GM21447 (cell line): ENCODE data around the gene POC1B.

Experiments used
- ATAC-seq: cut with Tn5 transposase; IDR thresholded peaks from one replicate; pipeline ENCODE4 v1.9.1; 2021; ENCODE audit not compliant: unreplicated experiment

The POC1B gene

GRCh38 chr12:89539426-89540223 is 13.8 kb upstream of the POC1B start:
- no peak for ATAC-seq

- no peak for ATAC-seq
These were observed 13.1 kb upstream of the POC1B start for GRCh38 chr12:89538897-89539296.

GRCh38 chr12:89537389-89537788 is 11.5 kb upstream of the POC1B start:
- ATAC-seq = no peak

- ATAC-seq = no peak
These were observed 3.9 kb upstream of the POC1B start for GRCh38 chr12:89529738-89530137.

- no peak for ATAC-seq
These were observed 2.6 kb upstream of the POC1B start for GRCh38 chr12:89528434-89528833.

- peak; percentile 31 for ATAC-seq
These were observed 483 bp downstream of the POC1B start for GRCh38 chr12:89525305-89525823.

- ATAC-seq = peak; percentile 74
These were observed 1.1 kb downstream of the POC1B start, which contains the start of gene GALNT4 for GRCh38 chr12:89524541-89525304. Gene GALNT4 (minus strand): TSS chr12:89524796. CDS start chr12:89524549, 247 bp downstream.

GRCh38 chr12:89523843-89524540 is 1.9 kb downstream of the POC1B start:
- no peak for ATAC-seq

- no peak for ATAC-seq
These were observed 2.5 kb downstream of the POC1B start for GRCh38 chr12:89523393-89523792.

GRCh38 chr12:89521364-89522223 is 4.3 kb downstream of the POC1B start:
- no peak for ATAC-seq

GRCh38 chr12:89517720-89518119 is 8.1 kb downstream of the POC1B start:
- no peak for ATAC-seq

GRCh38 chr12:89516633-89517032 is 9.2 kb downstream of the POC1B start:
- ATAC-seq = no peak

GRCh38 chr12:89514751-89515150 is 11.1 kb downstream of the POC1B start:
- peak; percentile 92 for ATAC-seq

GRCh38 chr12:89513544-89513943 is 12.3 kb downstream of the POC1B start:
- no peak for ATAC-seq

GRCh38 chr12:89507015-89507824 is 18.6 kb downstream of the POC1B start:
- no peak for ATAC-seq

GRCh38 chr12:89506050-89506449 is 19.8 kb downstream of the POC1B start:
- ATAC-seq = no peak

- no peak for ATAC-seq
These were observed 21.1 kb downstream of the POC1B start for GRCh38 chr12:89504560-89505346.

- no peak for ATAC-seq
These were observed 24.1 kb downstream of the POC1B start for GRCh38 chr12:89501793-89502192.

GRCh38 chr12:89499857-89500256 is 26.0 kb downstream of the POC1B start:
- ATAC-seq = no peak
